PC-9 (cell line): ENCODE measurements around the gene FALEC. TPM values are rescaled to one million over a fixed set of nuclear protein-coding genes. Genes with fewer than 3 reads are reported as not detected.
"Not testable (repeated sequence)": the region's sequence is repeated elsewhere in the genome, so short reads cannot be mapped to it uniquely, and the experiment has no call there.

Experiments
- BruUV-seq: library from RNA; stranded (reverse); fragments of 400-500 nt; replicated peaks from 2 replicates; lab custom pipeline; 2021; lab: Mats Ljungman, UMichigan
- CTCF ChIA-PET: fragments of 300-600 bp; sonication (Branson Sonifier 250); formaldehyde crosslinking; loops from one replicate; lab custom pipeline; 2022; ENCODE audit warnings: antibody characterized with exemption; lab: Charles Lee
- POLR2A ChIA-PET: fragments of 300-600 bp; sonication (Branson Sonifier 250); formaldehyde crosslinking; loops from one replicate; lab custom pipeline; 2022; ENCODE audit warnings: antibody characterized with exemption; ENCODE audit not compliant: unreplicated experiment; lab: Charles Lee
- DNase-seq, 2 experiments: peaks; one replicate each; pipeline versions ENCODE4 v3.0.0 to v3.0.0-alpha.2; 2015 to 2022; ENCODE audit warnings: mixed read lengths in 1 of 2
- H2AFZ ChIP-seq: fragments of 200-600 bp; sonication (generic); 2 replicates; pipeline ENCODE4 v1.8.1; 2017; ENCODE audit warnings: antibody characterized with exemption
- H3F3A ChIP-seq: fragments of 200-600 bp; sonication (generic); 2 replicates; pipeline ENCODE4 v1.8.1; 2017; ENCODE audit warnings: antibody characterized with exemption, mild to moderate bottlenecking, low read depth; ENCODE audit not compliant: insufficient read depth
- H3K27ac ChIP-seq: fragments of 200-600 bp; sonication (generic); 2 replicates; pipeline ENCODE4 v1.6.1; 2016; ENCODE audit warnings: mixed run types
- H3K27me3 ChIP-seq: fragments of 200-600 bp; sonication (generic); 2 replicates; pipeline ENCODE4 v1.6.1; 2016; ENCODE audit warnings: low read depth, mixed run types; ENCODE audit not compliant: insufficient read depth
- H3K36me3 ChIP-seq: fragments of 200-600 bp; sonication (generic); 2 replicates; pipeline ENCODE4 v1.6.1; 2016; ENCODE audit warnings: low read depth, mixed run types
- H3K4me1 ChIP-seq: fragments of 200-600 bp; sonication (generic); replicated peaks from 2 replicates; pipeline ENCODE4 v1.6.1; 2016; ENCODE audit warnings: mixed run types; ENCODE audit not compliant: insufficient read depth
- H3K4me2 ChIP-seq: fragments of 200-600 bp; sonication (generic); 2 replicates; pipeline ENCODE4 v1.6.1; 2017; ENCODE audit warnings: mixed run types
- H3K4me3 ChIP-seq: fragments of 200-600 bp; sonication (generic); 2 replicates; pipeline ENCODE4 v1.6.1; 2016; ENCODE audit warnings: mixed run types
- H3K79me2 ChIP-seq: fragments of 200-600 bp; sonication (generic); 2 replicates; pipeline ENCODE4 v1.6.1; 2017; ENCODE audit warnings: low read depth, mixed run types
- H3K9me2 ChIP-seq: fragments of 200-600 bp; sonication (generic); 2 replicates; pipeline ENCODE4 v1.8.1; 2017; ENCODE audit warnings: mild to moderate bottlenecking; ENCODE audit not compliant: insufficient read depth
- H3K9me3 ChIP-seq: fragments of 200-600 bp; sonication (generic); 2 replicates; pipeline ENCODE4 v1.8.1; 2016; ENCODE audit warnings: low read depth; ENCODE audit not compliant: insufficient read depth
- H4K20me1 ChIP-seq: fragments of 200-600 bp; sonication (generic); 2 replicates; pipeline ENCODE4 v1.8.1; 2017; ENCODE audit not compliant: insufficient read depth
- EZH2 ChIP-seq: fragments of 200-600 bp; sonication (generic); IDR thresholded peaks from 2 replicates; pipeline ENCODE4 v1.8.0; 2017; ENCODE audit warnings: antibody characterized with exemption, low read depth
- intact Hi-C: fragments of 100-400 bp; cut with micrococcal nuclease; formaldehyde crosslinking; loops from one replicate; pipeline ENCODE4 v1.10.0; 2022; ENCODE audit not compliant: unreplicated experiment
- total RNA-seq: library from RNA; stranded (reverse); gene quantifications from 2 replicates; pipeline ENCODE4 v1.2.3, GENCODE V29; 2021
- TF ChIP-seq, protein P1 (sequence below): fragments of 200-600 bp; sonication (generic); conservative IDR thresholded peaks from 2 replicates; pipeline ENCODE4 v1.6.1; 2017; ENCODE audit warnings: mixed run types, antibody characterized with exemption, mild to moderate bottlenecking, moderate library complexity

Gene FALEC
- total RNA-seq, 1 experiment from 2014 or later, result 0.94 TPM

DNA sequence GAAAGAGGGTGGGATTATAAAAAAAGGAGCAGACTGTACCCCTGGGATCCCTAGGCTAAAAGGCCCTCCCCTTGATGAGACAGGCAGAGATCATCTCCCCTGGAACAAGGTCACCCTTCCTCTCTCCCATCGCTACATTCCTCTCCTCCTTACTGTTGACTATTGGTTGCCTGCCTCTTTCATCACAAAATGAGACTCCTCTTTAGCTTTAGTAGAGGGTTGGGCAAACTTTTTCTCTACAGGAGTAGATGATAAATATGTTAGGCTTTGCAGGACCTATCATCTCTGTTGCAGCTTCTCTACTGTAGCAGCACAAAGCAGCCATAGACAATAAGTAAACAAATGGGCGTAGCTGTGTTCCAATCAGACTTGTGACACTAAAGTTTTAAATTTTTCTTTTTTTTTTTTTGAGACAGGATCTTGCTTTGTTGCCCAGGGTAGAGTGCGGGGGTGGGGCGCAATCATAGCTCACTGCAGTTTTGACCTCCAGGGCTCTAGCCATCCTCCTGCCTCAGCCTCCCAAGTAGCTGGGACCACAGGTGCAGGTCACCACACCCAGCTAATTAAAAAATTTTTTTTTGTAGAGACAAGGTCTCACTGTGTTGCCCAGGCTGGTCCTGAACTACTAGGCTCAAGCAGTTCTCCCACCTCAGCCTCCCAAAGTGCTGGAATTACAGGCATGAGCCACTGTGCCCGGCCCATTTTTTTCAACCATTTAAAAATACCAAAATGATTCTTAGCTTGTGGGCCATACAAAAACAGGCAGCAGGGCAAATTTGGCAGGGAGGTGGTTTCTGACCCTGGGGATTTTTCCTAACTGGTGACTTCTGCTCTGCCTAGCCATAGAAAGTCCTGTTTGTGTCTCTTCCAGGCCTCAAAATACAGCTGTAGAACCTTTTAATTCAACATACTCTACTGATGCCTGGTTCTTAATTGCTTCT is 48.8 kb downstream of the FALEC start:
- no peaks in the 10 kb centered on the region for H3K9me3 ChIP-seq
- no peak for DNase-seq
- CTCF ChIA-PET, result interaction anchor here (0.6 kb wide), 1 partner anchor 24 kb away, joined by 3 read pairs; no protein-coding TSS in a partner anchor
- H3K36me3 ChIP-seq, result no peaks in the 10 kb centered on the region
- peaks cover 63% of the 10 kb centered on the region for H3F3A ChIP-seq
- H3K79me2 ChIP-seq, result peaks cover 83% of the 10 kb centered on the region
- H3K4me3 ChIP-seq, result no peak overlapping the region
- POLR2A ChIA-PET, result interaction anchor here (0.5 to 1.7 kb wide), 6 partner anchors 12 to 359 kb away, joined by 3 to 11 read pairs (median 6); partner anchors contain the start of gene MCL1
- H3K4me2 ChIP-seq, result peak overlapping the region; percentile 100
- BruUV-seq, result no TSS peak
- no peaks in the 10 kb centered on the region for H3K27me3 ChIP-seq
- intact Hi-C loops, result loop anchor here (5.0 to 10.0 kb wide), 7 partner anchors 48 to 500 kb away; partner anchors contain the start of genes APH1A, GOLPH3L and MLLT11
- peaks cover 72% of the 10 kb centered on the region for H3K4me1 ChIP-seq
- H2AFZ ChIP-seq, result no peak overlapping the region
- TF ChIP-seq EZH2, result no peak
- TF ChIP-seq, protein P1, sequence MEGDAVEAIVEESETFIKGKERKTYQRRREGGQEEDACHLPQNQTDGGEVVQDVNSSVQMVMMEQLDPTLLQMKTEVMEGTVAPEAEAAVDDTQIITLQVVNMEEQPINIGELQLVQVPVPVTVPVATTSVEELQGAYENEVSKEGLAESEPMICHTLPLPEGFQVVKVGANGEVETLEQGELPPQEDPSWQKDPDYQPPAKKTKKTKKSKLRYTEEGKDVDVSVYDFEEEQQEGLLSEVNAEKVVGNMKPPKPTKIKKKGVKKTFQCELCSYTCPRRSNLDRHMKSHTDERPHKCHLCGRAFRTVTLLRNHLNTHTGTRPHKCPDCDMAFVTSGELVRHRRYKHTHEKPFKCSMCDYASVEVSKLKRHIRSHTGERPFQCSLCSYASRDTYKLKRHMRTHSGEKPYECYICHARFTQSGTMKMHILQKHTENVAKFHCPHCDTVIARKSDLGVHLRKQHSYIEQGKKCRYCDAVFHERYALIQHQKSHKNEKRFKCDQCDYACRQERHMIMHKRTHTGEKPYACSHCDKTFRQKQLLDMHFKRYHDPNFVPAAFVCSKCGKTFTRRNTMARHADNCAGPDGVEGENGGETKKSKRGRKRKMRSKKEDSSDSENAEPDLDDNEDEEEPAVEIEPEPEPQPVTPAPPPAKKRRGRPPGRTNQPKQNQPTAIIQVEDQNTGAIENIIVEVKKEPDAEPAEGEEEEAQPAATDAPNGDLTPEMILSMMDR, result no peak
- H4K20me1 ChIP-seq, result no peaks in the 10 kb centered on the region
- no peaks in the 10 kb centered on the region for H3K9me2 ChIP-seq
- H3K27ac ChIP-seq, result peak overlapping the region; percentile 98

DNA sequence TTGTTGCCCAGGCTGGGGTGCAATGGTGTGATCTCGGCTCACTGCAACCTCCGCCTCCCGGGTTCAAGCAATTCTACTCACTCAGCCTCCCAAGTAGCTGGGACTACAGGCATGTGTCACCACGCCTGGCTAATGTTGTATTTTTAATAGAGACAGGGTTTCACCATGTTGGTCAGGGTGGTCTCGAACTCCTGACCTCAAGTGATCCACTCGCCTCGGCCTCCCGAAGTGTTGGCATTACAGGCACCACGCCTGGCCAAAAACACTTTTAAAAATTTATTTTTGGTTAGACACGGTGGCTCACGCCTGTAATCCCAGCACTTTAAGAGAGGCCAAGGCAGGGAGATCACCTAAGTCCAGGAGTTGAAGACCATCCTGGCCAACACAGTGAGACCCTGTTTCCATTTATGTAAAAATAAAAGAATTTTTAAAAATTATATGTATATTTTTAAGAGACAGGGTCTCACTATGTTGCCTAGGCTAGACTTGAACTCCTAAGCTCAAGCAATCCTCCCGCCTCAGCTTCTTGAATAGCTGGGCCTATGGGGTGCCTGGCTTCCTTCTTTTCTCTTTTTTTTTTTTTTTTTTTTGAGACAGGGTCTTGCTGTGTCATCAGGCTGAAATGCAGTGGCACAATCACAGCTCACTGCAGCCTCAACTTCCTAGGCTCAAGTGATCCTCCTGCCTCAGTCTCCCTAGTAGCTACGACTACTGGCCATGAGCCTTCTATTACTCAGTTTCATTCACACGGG is 49.9 kb downstream of the FALEC start:
- not testable (repeated sequence) for H3K27me3 ChIP-seq, H3K36me3 ChIP-seq, H3K4me2 ChIP-seq, H3K4me3 ChIP-seq, H4K20me1 ChIP-seq, H3K9me3 ChIP-seq, H3K9me2 ChIP-seq, H2AFZ ChIP-seq, BruUV-seq, DNase-seq
- Histone ChIP-seq H3K4me1 (peaks cover 78% of the 10 kb centered on the region), H3K27ac (peak overlapping the region; percentile 98; the same call in 1 of the 2 replicates), H3F3A (peaks cover 70% of the 10 kb centered on the region), H3K79me2 (peaks cover 83% of the 10 kb centered on the region)
- intact Hi-C loops, result loop anchor here (10.0 kb wide), 2 partner anchors 301 to 499 kb away; partner anchors contain the start of genes APH1A and MLLT11
- POLR2A ChIA-PET, result interaction anchor here (0.6 kb wide), 1 partner anchor 212 kb away, joined by 6 read pairs; no protein-coding TSS in a partner anchor
- CTCF ChIA-PET, result interaction anchor here (0.6 kb wide), 1 partner anchor 506 kb away, joined by 6 read pairs; no protein-coding TSS in a partner anchor

DNA sequence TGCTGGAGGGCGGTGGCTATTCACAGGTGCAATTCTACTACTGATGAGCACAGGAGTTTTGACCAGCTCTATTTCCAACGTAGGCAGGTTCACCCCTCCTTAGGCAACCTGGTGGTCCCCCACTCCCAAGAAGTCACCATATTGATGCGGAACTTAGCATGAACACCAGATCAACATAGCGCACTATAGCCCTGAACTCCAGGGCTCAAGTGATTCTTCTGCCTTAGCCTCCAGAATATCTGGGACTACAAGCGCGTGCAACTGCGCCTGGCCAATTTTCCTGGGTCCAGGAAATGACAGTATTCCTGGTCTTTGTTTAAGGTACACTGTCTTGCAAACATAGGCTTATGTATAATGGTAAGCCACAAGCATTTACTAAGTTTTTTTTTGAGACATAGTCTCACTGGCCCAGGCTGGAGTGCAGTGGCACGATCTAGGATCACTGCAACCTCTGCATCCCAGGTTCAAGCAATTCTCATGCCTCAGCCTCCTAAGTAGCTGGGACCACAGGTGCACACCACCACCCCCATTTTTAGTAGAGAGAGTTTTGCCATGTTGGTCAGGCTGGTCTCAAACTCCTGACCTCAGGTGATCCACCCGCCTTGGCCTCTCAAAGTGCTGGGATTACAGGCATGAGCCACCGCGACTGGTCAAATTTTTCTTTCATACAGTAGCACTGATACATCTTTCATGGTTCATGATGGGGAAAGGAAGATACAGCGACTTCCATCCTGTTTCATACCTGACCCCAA is 51.2 kb downstream of the FALEC start:
- no peaks in the 10 kb centered on the region for H3K27me3 ChIP-seq
- TF ChIP-seq, protein P1, result no peak
- TF ChIP-seq EZH2, result no peak
- H3K4me1 ChIP-seq, result peaks cover 84% of the 10 kb centered on the region
- no peak overlapping the region for H3K4me3 ChIP-seq
- H4K20me1 ChIP-seq, result no peaks in the 10 kb centered on the region; the same call in 1 of the 2 replicates
- no peak for DNase-seq
- H3F3A ChIP-seq, result peaks cover 79% of the 10 kb centered on the region
- H3K9me3 ChIP-seq, result no peaks in the 10 kb centered on the region
- H2AFZ ChIP-seq, result no peak overlapping the region
- H3K27ac ChIP-seq, result peak overlapping the region; percentile 93
- ChIA-PET CTCF (no interaction called here), POLR2A (interaction anchor here (0.7 kb wide), 1 partner anchor 134 kb away, joined by 9 read pairs; no protein-coding TSS in a partner anchor)
- no peaks in the 10 kb centered on the region for H3K36me3 ChIP-seq
- H3K4me2 ChIP-seq, result peak overlapping the region; percentile 64
- no peaks in the 10 kb centered on the region for H3K9me2 ChIP-seq
- H3K79me2 ChIP-seq, result peaks cover 90% of the 10 kb centered on the region
- BruUV-seq, result no TSS peak
- intact Hi-C loops, result loop anchor here (10.0 kb wide), 2 partner anchors 302 to 498 kb away; partner anchors contain the start of genes APH1A and MLLT11
